Neural crest cell (in vitro differentiated cells): ENCODE data around the gene CBX8. TPM values are rescaled to one million over a fixed set of nuclear protein-coding genes. Genes with fewer than 3 reads are reported as not detected.
A peak's percentile ranks its signal among the peaks of the same experiment; 100 is the strongest.

Source experiments
- DNase-seq: peaks from one replicate; pipeline ENCODE4 v3.0.0; 2021; ENCODE audit warnings: low read depth, mixed read lengths, low spot score
- H3K27ac Mint-ChIP-seq: one replicate; pipeline ENCODE4 v1.8.0; 2021; ENCODE audit warnings: mild to moderate bottlenecking, mixed read lengths; ENCODE audit not compliant: unreplicated experiment
- H3K27me3 Mint-ChIP-seq: 2 replicates; pipeline ENCODE4 v1.8.0; 2021; ENCODE audit warnings: low read depth, mild to moderate bottlenecking, mixed read lengths
- H3K36me3 Mint-ChIP-seq: 2 replicates; pipeline ENCODE4 v1.8.0; 2021; ENCODE audit warnings: low read depth, mild to moderate bottlenecking, mixed read lengths
- H3K4me1 Mint-ChIP-seq: 2 replicates; pipeline ENCODE4 v1.8.0; 2021; ENCODE audit warnings: mixed read lengths
- H3K4me3 Mint-ChIP-seq: one replicate; pipeline ENCODE4 v1.8.0; 2021; ENCODE audit warnings: mild to moderate bottlenecking, mixed read lengths
- H3K9me3 Mint-ChIP-seq: 2 replicates; pipeline ENCODE4 v1.8.0; 2021; ENCODE audit warnings: mixed read lengths
- CTCF ChIP-seq: fragments of 200-600 bp; sonication (generic); conservative IDR thresholded peaks from 2 replicates; pipeline ENCODE4 v1.5.0; 2021; ENCODE audit warnings: antibody characterized with exemption, mild to moderate bottlenecking
- total RNA-seq: library from RNA; stranded (reverse); gene quantifications from 2 replicates; pipeline ENCODE4 v1.2.1, GENCODE V29; 2021

The CBX8 gene
- total RNA-seq, 1 donor from 2014 or later = 19.2 TPM

GRCh38 chr17:79784353-79785016, 12.4 kb downstream of the CBX8 start:
- Mint-ChIP-seq H3K27me3 (peaks cover 30% of the 10 kb centered on the region), H3K36me3 (peaks cover 6% of the 10 kb centered on the region), H3K27ac (no peak overlapping the region), H3K9me3 (no peaks in the 10 kb centered on the region), H3K4me3 (no peak overlapping the region), H3K4me1 (peaks cover 43% of the 10 kb centered on the region)
- no peak for TF ChIP-seq CTCF
- no peak for DNase-seq

GRCh38 chr17:79783891-79784290, 13.0 kb downstream of the CBX8 start:
- H3K9me3 Mint-ChIP-seq = no peaks in the 10 kb centered on the region

GRCh38 chr17:79781736-79782575, 14.9 kb downstream of the CBX8 start:
- DNase-seq = no peak

More at GRCh38 chr17:79783891-79784290, 13.0 kb downstream of the CBX8 start:
- peaks cover 42% of the 10 kb centered on the region for H3K4me1 Mint-ChIP-seq
- no peak for TF ChIP-seq CTCF
- H3K4me3 Mint-ChIP-seq = no peak overlapping the region
- H3K27ac Mint-ChIP-seq = no peak overlapping the region
- DNase-seq = no peak
- peaks cover 6% of the 10 kb centered on the region for H3K36me3 Mint-ChIP-seq
- peaks cover 26% of the 10 kb centered on the region for H3K27me3 Mint-ChIP-seq

GRCh38 chr17:79781012-79781650, 15.7 kb downstream of the CBX8 start:
- no peak for TF ChIP-seq CTCF
- Mint-ChIP-seq H3K4me3 (peak overlapping the region; percentile 94), H3K4me1 (peaks cover 47% of the 10 kb centered on the region), H3K9me3 (no peaks in the 10 kb centered on the region), H3K27me3 (peaks cover 5% of the 10 kb centered on the region), H3K36me3 (peaks cover 6% of the 10 kb centered on the region), H3K27ac (no peak overlapping the region)
- no peak for DNase-seq

More at GRCh38 chr17:79781736-79782575, 14.9 kb downstream of the CBX8 start:
- Mint-ChIP-seq H3K27me3 (peaks cover 11% of the 10 kb centered on the region), H3K36me3 (peaks cover 6% of the 10 kb centered on the region), H3K4me3 (peak overlapping the region; percentile 94), H3K9me3 (no peaks in the 10 kb centered on the region), H3K4me1 (peaks cover 39% of the 10 kb centered on the region), H3K27ac (no peak overlapping the region)
- no peak for TF ChIP-seq CTCF

- H3K9me3 Mint-ChIP-seq = no peaks in the 10 kb centered on the region
- H3K27ac Mint-ChIP-seq = no peak overlapping the region
- peak overlapping the region; percentile 94 for H3K4me3 Mint-ChIP-seq
- peaks cover 55% of the 10 kb centered on the region for H3K4me1 Mint-ChIP-seq
- peaks cover 6% of the 10 kb centered on the region for H3K36me3 Mint-ChIP-seq
- no peak for DNase-seq
- H3K27me3 Mint-ChIP-seq = peaks cover 5% of the 10 kb centered on the region
- TF ChIP-seq CTCF = no peak
Measured at GRCh38 chr17:79779661-79780365, 17.1 kb downstream of the CBX8 start.
